ENCODE results near the gene SPIN1.

Gene SPIN1

DNA sequence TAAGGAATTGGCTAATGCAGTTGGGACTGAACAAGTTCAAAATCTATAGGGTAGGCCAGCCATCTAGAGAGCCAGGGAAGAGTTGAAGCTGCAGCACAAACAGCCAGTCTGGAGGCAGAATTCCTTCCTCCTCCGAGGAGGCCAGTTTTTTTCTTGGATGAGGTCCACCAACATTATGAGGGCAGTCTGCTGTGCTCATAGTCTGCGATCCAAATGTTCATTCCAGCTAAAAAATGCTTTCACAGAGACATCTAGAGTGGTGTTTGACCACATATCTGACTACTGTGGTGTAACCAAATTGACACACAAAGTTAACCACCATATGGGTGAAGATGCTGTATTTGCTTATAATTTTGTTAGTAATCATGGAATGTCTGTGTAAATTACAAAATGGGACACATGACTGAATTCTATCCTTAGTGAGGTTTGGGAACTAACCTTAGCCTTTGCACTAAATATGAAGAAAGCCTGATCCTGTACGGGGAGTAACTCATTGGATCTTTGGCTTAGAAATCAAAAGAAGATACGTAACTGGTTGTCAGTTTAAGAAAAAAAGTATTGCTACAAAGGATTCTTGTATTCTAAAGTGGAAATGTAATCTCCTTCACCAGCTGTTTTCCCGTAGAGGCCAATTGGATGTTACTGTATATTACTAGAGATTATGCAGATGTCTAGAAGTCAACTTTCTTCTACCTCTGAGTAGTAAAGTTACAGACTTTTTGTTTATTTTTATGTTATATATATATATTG, 70.6 kb downstream of the SPIN1 start:
- H3K9me3 ChIP-seq (ENCODE audit: low read length), result no peaks in the 10 kb centered on the region
- H3K4me3 ChIP-seq (ENCODE audit: low read length), result no peak overlapping the region
- H3K4me1 ChIP-seq (ENCODE audit: insufficient read depth, low read length), result peaks cover 13% of the 10 kb centered on the region
- H3K27me3 ChIP-seq (ENCODE audit: insufficient read depth, low read length), result no peaks in the 10 kb centered on the region
- peaks cover 25% of the 10 kb centered on the region for H3K36me3 ChIP-seq (ENCODE audit: insufficient read depth, low read length)
- H2AFZ ChIP-seq (ENCODE audit: low read depth, low read length), result no peak overlapping the region

DNA sequence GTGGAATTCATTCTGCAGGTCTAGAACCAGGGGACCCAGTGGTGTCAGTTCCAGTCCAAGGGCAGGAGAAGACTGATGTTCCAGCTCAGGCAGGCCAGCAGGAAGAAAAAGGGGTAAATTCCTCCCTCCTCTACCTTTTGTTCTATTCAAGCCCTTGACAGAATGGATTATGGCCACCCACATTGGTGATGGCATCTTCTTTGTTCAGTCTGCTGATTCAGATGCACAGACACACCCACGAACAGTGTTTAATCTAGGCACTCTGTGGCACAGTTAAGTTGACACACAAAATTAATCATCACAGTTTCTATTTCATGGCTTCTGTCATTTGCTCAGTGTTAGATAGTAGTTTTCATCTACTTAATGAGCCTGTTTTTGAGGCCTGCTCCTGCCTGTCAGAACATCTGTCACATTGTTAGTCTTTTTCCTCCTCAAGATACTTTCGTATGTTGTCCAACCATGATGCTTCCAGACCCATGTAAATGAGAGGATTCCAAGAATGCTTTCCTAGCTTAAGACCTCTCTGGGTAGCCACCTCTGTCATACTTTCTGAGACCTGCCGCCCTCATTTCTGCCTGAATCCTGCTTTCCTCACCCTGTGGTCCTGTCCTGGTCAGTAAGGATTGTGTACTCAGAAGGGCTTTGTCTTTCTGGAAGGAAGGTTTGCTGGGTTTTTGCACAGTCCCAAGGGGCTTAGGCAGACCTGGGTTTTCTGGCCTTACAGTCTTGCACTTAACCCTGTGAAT, 72.5 kb downstream of the SPIN1 start:
- no peaks in the 10 kb centered on the region for H3K9me3 ChIP-seq (ENCODE audit: low read length)
- H3K4me3 ChIP-seq (ENCODE audit: low read length), result no peak overlapping the region
- no peak overlapping the region for H2AFZ ChIP-seq (ENCODE audit: low read depth, low read length)
- H3K27me3 ChIP-seq (ENCODE audit: insufficient read depth, low read length), result no peaks in the 10 kb centered on the region
- peaks cover 13% of the 10 kb centered on the region for H3K4me1 ChIP-seq (ENCODE audit: insufficient read depth, low read length)
- H3K36me3 ChIP-seq (ENCODE audit: insufficient read depth, low read length), result peaks cover 18% of the 10 kb centered on the region

DNA sequence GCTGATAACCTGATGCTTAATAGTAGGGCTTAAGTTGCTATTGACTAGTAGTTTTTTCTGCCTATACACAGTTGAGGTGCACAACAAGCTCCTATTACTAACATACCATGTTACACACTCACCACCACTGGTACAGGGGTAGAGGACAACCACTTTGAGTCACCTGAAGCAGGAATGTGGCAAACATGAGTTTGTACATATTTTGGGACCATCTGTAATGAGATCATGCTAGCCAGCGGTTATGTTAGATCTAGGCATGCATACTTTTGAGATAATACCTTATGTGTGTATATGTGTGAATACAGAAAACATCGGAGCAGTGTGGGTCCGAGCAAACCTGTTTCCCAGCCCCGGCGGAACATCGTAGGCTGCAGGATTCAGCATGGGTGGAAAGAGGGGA, 73.9 kb downstream of the SPIN1 start:
- H3K9me3 ChIP-seq (ENCODE audit: low read length), result no peaks in the 10 kb centered on the region
- no peak overlapping the region for H3K4me3 ChIP-seq (ENCODE audit: low read length)
- no peak overlapping the region for H2AFZ ChIP-seq (ENCODE audit: low read depth, low read length)
- H3K36me3 ChIP-seq (ENCODE audit: insufficient read depth, low read length), result peaks cover 16% of the 10 kb centered on the region
- no peaks in the 10 kb centered on the region for H3K27me3 ChIP-seq (ENCODE audit: insufficient read depth, low read length)
- peaks cover 13% of the 10 kb centered on the region for H3K4me1 ChIP-seq (ENCODE audit: insufficient read depth, low read length)

DNA sequence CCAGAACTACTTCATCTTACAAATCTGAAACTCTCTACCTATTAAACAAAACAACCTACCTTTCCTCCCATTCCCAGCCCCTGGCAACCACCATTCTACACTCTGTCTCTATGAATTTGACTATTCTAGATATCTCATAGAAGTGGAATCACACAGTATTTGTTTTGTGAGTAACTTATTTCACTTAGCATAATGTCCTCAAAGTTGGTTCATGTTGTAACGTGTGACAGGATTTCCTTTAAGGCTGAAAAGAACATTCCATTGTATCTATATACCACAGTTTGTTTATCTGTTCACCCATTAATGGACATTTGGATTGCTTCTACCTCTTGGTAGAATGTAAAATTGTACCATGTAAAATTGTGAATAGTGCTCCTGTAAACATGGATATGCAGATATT, 76.6 kb downstream of the SPIN1 start:
- no peaks in the 10 kb centered on the region for H3K9me3 ChIP-seq (ENCODE audit: low read length)
- H3K4me1 ChIP-seq (ENCODE audit: insufficient read depth, low read length), result peaks cover 13% of the 10 kb centered on the region
- H3K27me3 ChIP-seq (ENCODE audit: insufficient read depth, low read length), result no peaks in the 10 kb centered on the region
- no peak overlapping the region for H2AFZ ChIP-seq (ENCODE audit: low read depth, low read length)
- no peak overlapping the region for H3K4me3 ChIP-seq (ENCODE audit: low read length)
- H3K36me3 ChIP-seq (ENCODE audit: insufficient read depth, low read length), result peaks cover 36% of the 10 kb centered on the region

DNA sequence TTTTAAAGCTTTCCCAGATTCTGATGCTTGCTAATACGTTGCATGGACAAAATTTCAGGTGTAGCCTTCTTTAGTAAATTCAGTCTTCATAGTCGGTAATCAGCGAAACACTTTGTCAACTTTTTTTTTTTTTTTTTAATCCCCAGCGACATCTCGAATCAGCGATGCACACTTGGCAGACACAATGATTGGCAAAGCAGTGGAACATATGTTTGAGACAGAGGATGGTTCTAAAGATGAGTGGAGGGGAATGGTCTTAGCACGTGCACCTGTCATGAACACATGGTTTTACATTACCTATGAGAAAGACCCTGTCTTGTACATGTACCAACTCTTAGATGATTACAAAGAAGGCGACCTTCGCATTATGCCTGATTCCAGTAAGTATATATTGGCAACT, 80.0 kb downstream of the SPIN1 start:
- Histone ChIP-seq H3K27me3 (ENCODE audit: insufficient read depth, low read length) (no peaks in the 10 kb centered on the region), H3K4me1 (ENCODE audit: insufficient read depth, low read length) (no peaks in the 10 kb centered on the region), H3K9me3 (ENCODE audit: low read length) (no peaks in the 10 kb centered on the region), H3K4me3 (ENCODE audit: low read length) (no peak overlapping the region), H2AFZ (ENCODE audit: low read depth, low read length) (no peak overlapping the region), H3K36me3 (ENCODE audit: insufficient read depth, low read length) (peaks cover 34% of the 10 kb centered on the region)

DNA sequence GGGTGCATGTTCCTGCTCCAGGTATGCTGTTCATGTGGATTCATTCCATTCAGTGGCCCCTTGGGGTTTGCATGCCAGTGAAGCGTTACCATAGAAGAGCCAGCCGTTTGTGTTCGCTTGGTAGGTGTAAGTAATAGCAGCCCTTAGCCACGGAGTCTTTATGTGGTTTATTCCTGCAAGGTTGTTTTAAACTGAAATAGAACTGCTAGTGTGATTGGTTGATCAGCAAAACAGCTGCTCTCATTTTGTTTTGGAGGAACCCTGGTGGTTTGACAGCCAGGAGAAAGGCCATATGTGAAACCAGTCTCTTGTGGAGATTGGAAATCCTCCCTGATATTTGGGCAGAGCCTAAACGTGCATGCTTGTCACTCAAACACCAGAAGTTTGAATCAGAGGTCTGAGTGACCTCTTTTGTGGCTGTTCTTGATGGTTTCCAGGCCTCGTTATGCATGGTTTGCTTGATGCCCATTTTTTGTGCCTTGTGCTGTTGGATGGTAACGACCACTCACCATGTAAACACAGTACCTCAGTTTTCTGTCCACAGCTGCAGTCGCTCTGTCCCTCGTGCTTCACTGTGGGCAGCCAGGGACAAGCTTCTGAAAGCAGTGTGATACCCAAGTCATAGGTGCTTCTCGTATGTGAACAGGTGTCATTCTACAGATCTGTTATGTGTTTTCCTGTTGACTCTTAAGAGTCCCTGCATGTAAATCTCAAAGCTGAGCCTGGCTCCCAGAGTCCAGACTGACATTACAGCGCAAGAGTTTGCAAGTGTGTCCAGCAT, 88.4 kb downstream of the SPIN1 start:
- Histone ChIP-seq H3K4me3 (ENCODE audit: low read length) (no peak overlapping the region), H2AFZ (ENCODE audit: low read depth, low read length) (no peak overlapping the region), H3K9me3 (ENCODE audit: low read length) (no peaks in the 10 kb centered on the region), H3K27me3 (ENCODE audit: insufficient read depth, low read length) (no peaks in the 10 kb centered on the region), H3K4me1 (ENCODE audit: insufficient read depth, low read length) (no peaks in the 10 kb centered on the region), H3K36me3 (ENCODE audit: insufficient read depth, low read length) (peaks cover 37% of the 10 kb centered on the region)

DNA sequence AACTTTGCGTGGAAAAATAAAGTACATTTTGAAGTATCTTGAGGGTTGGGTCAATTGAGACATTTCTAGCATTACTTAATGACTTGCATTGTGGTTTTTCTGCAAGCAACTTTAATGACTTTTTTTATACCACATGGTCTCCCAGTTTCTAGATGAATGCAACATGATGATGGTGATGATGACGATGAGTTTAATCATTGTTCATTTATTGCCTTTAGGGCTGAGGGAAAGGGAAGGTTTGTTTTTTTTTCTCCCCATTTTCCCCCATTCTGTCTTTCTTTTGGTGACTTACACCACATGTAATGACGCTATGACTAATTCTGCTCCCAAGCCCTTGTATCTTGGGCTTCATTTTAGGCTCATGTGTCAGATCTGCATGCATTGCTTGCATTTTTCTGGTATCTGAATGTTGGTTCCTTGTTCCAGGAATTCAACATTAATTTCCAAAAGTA, 89.1 kb downstream of the SPIN1 start:
- Histone ChIP-seq H3K36me3 (ENCODE audit: insufficient read depth, low read length) (peaks cover 36% of the 10 kb centered on the region), H3K4me1 (ENCODE audit: insufficient read depth, low read length) (no peaks in the 10 kb centered on the region), H2AFZ (ENCODE audit: low read depth, low read length) (no peak overlapping the region), H3K4me3 (ENCODE audit: low read length) (no peak overlapping the region), H3K9me3 (ENCODE audit: low read length) (no peaks in the 10 kb centered on the region), H3K27me3 (ENCODE audit: insufficient read depth, low read length) (no peaks in the 10 kb centered on the region)

DNA sequence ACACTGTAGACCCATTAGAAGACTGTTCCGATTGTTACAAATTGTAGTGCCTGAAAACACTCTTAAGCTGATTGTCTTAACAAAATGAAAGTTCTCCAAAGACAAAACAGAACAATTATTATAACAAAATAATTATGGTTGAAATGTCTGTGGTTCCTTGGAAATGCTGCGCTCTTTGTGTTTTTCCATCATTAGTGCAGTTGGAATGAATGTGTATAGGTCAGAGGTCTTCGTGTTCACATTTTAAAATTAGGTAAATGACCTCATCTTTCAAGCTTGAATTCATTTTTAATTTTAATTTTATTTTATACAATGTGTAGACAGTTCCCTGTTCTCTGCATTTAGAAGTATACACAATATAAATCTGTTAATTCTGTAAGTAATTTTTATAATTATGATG, 90.0 kb downstream of the SPIN1 start:
- no peak overlapping the region for H3K4me3 ChIP-seq (ENCODE audit: low read length)
- peaks cover 35% of the 10 kb centered on the region for H3K36me3 ChIP-seq (ENCODE audit: insufficient read depth, low read length)
- no peaks in the 10 kb centered on the region for H3K9me3 ChIP-seq (ENCODE audit: low read length)
- H2AFZ ChIP-seq (ENCODE audit: low read depth, low read length), result no peak overlapping the region
- H3K27me3 ChIP-seq (ENCODE audit: insufficient read depth, low read length), result no peaks in the 10 kb centered on the region
- no peaks in the 10 kb centered on the region for H3K4me1 ChIP-seq (ENCODE audit: insufficient read depth, low read length)

DNA sequence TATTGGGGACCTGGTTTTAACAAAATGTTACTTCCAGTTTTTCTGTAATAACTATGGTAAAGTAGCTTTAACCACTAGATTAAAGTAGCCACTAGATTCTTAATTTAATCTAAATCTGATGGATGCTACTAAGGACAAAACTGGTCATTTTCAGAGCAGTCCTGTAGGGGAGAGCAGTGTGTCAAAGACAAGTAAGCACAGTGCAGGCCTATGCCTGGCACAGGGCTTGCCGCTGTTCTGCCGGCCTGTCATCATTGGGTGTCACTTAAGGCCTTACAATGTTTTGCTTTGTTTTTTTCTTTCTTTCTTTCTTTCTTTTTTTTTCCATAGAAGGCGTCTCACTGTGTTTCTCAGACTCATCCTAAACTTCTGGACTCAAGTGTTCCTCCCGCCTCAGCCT, 93.7 kb downstream of the SPIN1 start:
- Histone ChIP-seq H3K9me3 (ENCODE audit: low read length) (no peaks in the 10 kb centered on the region), H3K4me3 (ENCODE audit: low read length) (no peak overlapping the region), H3K27me3 (ENCODE audit: insufficient read depth, low read length) (no peaks in the 10 kb centered on the region), H3K36me3 (ENCODE audit: insufficient read depth, low read length) (peaks cover 20% of the 10 kb centered on the region), H2AFZ (ENCODE audit: low read depth, low read length) (no peak overlapping the region), H3K4me1 (ENCODE audit: insufficient read depth, low read length) (no peaks in the 10 kb centered on the region)

DNA sequence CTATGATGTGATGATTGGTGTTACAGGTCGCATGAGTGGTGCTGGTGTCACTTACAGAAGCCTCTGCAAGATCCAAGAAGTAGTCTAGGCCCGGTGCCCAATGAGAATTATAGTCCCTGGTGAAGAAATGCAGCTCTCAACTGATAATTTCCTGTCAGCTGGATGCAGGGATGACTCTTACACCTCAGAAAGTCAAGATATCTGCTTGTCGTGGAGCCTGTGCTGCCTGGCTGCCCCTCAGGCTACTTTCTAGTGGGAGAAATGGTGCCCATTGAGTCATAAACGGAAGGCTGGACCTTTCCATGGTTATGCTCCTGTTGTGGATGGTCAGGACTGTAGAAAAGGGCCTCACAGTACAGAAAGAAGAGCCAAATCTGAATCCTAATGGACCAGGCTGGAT, 99.9 kb downstream of the SPIN1 start:
- H2AFZ ChIP-seq (ENCODE audit: low read depth, low read length), result no peak overlapping the region
- H3K4me3 ChIP-seq (ENCODE audit: low read length), result no peak overlapping the region
- no peaks in the 10 kb centered on the region for H3K27me3 ChIP-seq (ENCODE audit: insufficient read depth, low read length)
- peaks cover 14% of the 10 kb centered on the region for H3K36me3 ChIP-seq (ENCODE audit: insufficient read depth, low read length)
- no peaks in the 10 kb centered on the region for H3K9me3 ChIP-seq (ENCODE audit: low read length)
- H3K4me1 ChIP-seq (ENCODE audit: insufficient read depth, low read length), result no peaks in the 10 kb centered on the region

- H3K4me1 ChIP-seq (ENCODE audit: insufficient read depth, low read length), result no peaks in the 10 kb centered on the region
- H3K4me3 ChIP-seq (ENCODE audit: low read length), result no peak overlapping the region
- no peaks in the 10 kb centered on the region for H3K9me3 ChIP-seq (ENCODE audit: low read length)
Observed at GRCh38 chr9:88494983-88495721, 106.9 kb downstream of the SPIN1 start.

DNA sequence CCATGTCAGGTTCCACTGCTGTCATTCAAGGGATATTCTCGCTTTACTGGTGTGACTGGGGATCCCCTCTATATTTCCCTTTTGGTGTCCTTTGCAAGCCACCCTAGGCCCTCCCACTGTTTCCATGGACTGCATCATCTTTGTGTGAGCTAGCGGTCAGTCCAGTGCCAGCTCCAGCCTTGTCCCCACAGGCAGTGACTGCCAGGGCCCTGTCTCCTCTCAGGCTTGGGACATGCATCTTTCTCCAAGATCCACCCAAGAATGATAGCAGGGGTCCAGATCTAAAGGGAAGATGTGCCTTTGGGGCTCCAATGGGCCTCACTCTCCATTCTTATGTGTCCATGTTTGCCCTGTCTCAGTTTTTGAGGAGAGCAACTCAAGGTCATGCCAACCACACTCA, 109.0 kb downstream of the SPIN1 start:
- Histone ChIP-seq H3K4me1 (ENCODE audit: insufficient read depth, low read length) (no peaks in the 10 kb centered on the region), H2AFZ (ENCODE audit: low read depth, low read length) (no peak overlapping the region), H3K27me3 (ENCODE audit: insufficient read depth, low read length) (no peaks in the 10 kb centered on the region), H3K9me3 (ENCODE audit: low read length) (no peaks in the 10 kb centered on the region), H3K36me3 (ENCODE audit: insufficient read depth, low read length) (no peaks in the 10 kb centered on the region), H3K4me3 (ENCODE audit: low read length) (no peak overlapping the region)

More at GRCh38 chr9:88494983-88495721, 106.9 kb downstream of the SPIN1 start:
- H3K27me3 ChIP-seq (ENCODE audit: insufficient read depth, low read length), result no peaks in the 10 kb centered on the region
- no peak overlapping the region for H2AFZ ChIP-seq (ENCODE audit: low read depth, low read length)
- no peaks in the 10 kb centered on the region for H3K36me3 ChIP-seq (ENCODE audit: insufficient read depth, low read length)

All from neuron (in vitro differentiated cells).